Measurements from ENCODE around the gene CDPF1. TPM values are rescaled to one million over a fixed set of nuclear protein-coding genes. Genes with fewer than 3 reads are reported as not detected.

Gene CDPF1
- polyA plus RNA-seq, 1 experiment = 12.9 TPM

- CTCF ChIA-PET = interaction anchor here (1.3 kb wide), 1 partner anchor 127 kb away, joined by 5 read pairs; no protein-coding TSS in a partner anchor
Measured at GRCh38 chr22:46250783-46251125, 661 bp upstream of the CDPF1 start.

GRCh38 chr22:46247443-46247975, 2.6 kb downstream of the CDPF1 start:
- POLR2A ChIA-PET = no interaction called here
- CTCF ChIA-PET = no interaction called here

More at GRCh38 chr22:46250783-46251125, 661 bp upstream of the CDPF1 start:
- POLR2A ChIA-PET = no interaction called here
- Histone ChIP-seq H3K36me3 (ENCODE audit: control insufficient read depth, insufficient read depth, low read length) (no peaks in the 10 kb centered on the region), H3K4me3 (ENCODE audit: low read depth, low read length) (peak overlapping the region; percentile 86), H3K27me3 (ENCODE audit: control insufficient read depth, insufficient read depth, low read length) (no peaks in the 10 kb centered on the region)
- DNase-seq (ENCODE audit: low read depth) = no peak
- no peak for TF ChIP-seq CTCF (IDR thresholded peaks at IDR 0.05; ENCODE audit: insufficient read depth, low read depth, low read length)

GRCh38 chr22:46246178-46246577, 3.9 kb downstream of the CDPF1 start:
- H3K4me3 ChIP-seq (ENCODE audit: low read depth, low read length) = no peak overlapping the region
- TF ChIP-seq CTCF (IDR thresholded peaks at IDR 0.05; ENCODE audit: insufficient read depth, low read depth, low read length) = no peak
- DNase-seq (ENCODE audit: low read depth) = no peak
- H3K27me3 ChIP-seq (ENCODE audit: control insufficient read depth, insufficient read depth, low read length) = no peaks in the 10 kb centered on the region
- CTCF ChIA-PET = interaction anchor here (1.2 kb wide), 1 partner anchor 8 kb away, joined by 3 read pairs; no protein-coding TSS in a partner anchor
- POLR2A ChIA-PET = no interaction called here
- no peaks in the 10 kb centered on the region for H3K36me3 ChIP-seq (ENCODE audit: control insufficient read depth, insufficient read depth, low read length)

More at GRCh38 chr22:46247443-46247975, 2.6 kb downstream of the CDPF1 start:
- no peak overlapping the region for H3K4me3 ChIP-seq (ENCODE audit: low read depth, low read length)
- TF ChIP-seq CTCF (IDR thresholded peaks at IDR 0.05; ENCODE audit: insufficient read depth, low read depth, low read length) = no peak
- DNase-seq (ENCODE audit: low read depth) = no peak
- H3K36me3 ChIP-seq (ENCODE audit: control insufficient read depth, insufficient read depth, low read length) = no peaks in the 10 kb centered on the region
- no peaks in the 10 kb centered on the region for H3K27me3 ChIP-seq (ENCODE audit: control insufficient read depth, insufficient read depth, low read length)

- no peak overlapping the region for H3K4me3 ChIP-seq (ENCODE audit: low read depth, low read length)
- no peak for DNase-seq (ENCODE audit: low read depth)
- H3K36me3 ChIP-seq (ENCODE audit: control insufficient read depth, insufficient read depth, low read length) = peaks cover 5% of the 10 kb centered on the region
- ChIA-PET CTCF (interaction anchor here (1.2 kb wide), 1 partner anchor 8 kb away, joined by 3 read pairs; no protein-coding TSS in a partner anchor), POLR2A (no interaction called here)
- H3K27me3 ChIP-seq (ENCODE audit: control insufficient read depth, insufficient read depth, low read length) = no peaks in the 10 kb centered on the region
- TF ChIP-seq CTCF (IDR thresholded peaks at IDR 0.05; ENCODE audit: insufficient read depth, low read depth, low read length) = no peak
Measured at GRCh38 chr22:46245511-46245910, 4.6 kb downstream of the CDPF1 start.

GRCh38 chr22:46244771-46245170, 5.3 kb downstream of the CDPF1 start:
- DNase-seq (ENCODE audit: low read depth) = no peak
- CTCF ChIA-PET = no interaction called here
- no peak overlapping the region for H3K4me3 ChIP-seq (ENCODE audit: low read depth, low read length)
- no peak for TF ChIP-seq CTCF (IDR thresholded peaks at IDR 0.05; ENCODE audit: insufficient read depth, low read depth, low read length)
- peaks cover 5% of the 10 kb centered on the region for H3K36me3 ChIP-seq (ENCODE audit: control insufficient read depth, insufficient read depth, low read length)
- POLR2A ChIA-PET = no interaction called here
- H3K27me3 ChIP-seq (ENCODE audit: control insufficient read depth, insufficient read depth, low read length) = no peaks in the 10 kb centered on the region

Measured in BJ (cell line).